ENCODE measurements around the gene PIGO. TPM values are rescaled to one million over a fixed set of nuclear protein-coding genes. Genes with fewer than 3 reads are reported as not detected.

The PIGO gene
- total and polyA plus RNA-seq, 10 of the 15 experiments (the other 5 are each of a cell fraction or from before 2014, with no cell fraction given), result 8.2 to 23.3 (median 18.4) TPM

DNA sequence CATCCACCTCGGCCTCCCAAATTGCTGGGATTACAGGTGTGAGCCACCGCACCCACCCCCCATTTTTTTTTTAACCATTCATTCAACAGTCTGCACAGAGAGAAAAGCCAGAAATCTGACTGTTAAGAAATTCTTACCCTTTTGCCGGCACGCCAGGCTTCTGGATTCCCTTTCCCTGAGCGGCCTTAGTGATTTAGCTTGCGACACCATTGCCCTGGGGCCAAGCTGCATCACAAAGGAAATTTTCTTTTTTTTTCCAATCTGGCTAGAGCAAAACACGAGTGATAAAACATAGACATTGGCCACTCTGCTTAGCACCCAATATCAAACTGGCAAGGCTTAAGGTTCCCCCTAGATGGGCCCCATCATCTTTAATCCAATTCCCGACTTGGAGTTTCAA lies 40.5 kb upstream of the PIGO start:
- intact Hi-C loops (cut with micrococcal nuclease; ENCODE audit: unreplicated experiment) (no loop called here), in situ Hi-C loops (cut with MboI) (no loop called here)
- BruUV-seq (replicated peaks), result no TSS peak
- H3K4me1 ChIP-seq (ENCODE audit: control insufficient read depth, insufficient read depth, low read length), result no peaks in the 10 kb centered on the region
- ATAC-seq (no peak), DNase-seq (ENCODE audit: low read depth, low spot score) (no peak), FAIRE-seq (no peak)
- WGBS (ENCODE audit: insufficient coverage, insufficient replicate concordance, low lambda C conversion rate, missing lambda C conversion rate), result 71% methylated on average over 8 of the region's 8 CpGs
- TF ChIP-seq RELA (IDR thresholded peaks at IDR 0.05; ENCODE audit: borderline replicate concordance, partially characterized antibody), result no peak
- no peak for TF ChIP-seq STAT1 (conservative IDR thresholded peaks at IDR 0.05)
- TF ChIP-seq CREM (IDR thresholded peaks at IDR 0.05; ENCODE audit: low read depth), result no peak
- TF ChIP-seq RAD21 (IDR thresholded peaks at IDR 0.05; ENCODE audit: insufficient read depth, low read depth, low read length), result no peak
- no peak for TF ChIP-seq CBX3 (IDR thresholded peaks at IDR 0.05; ENCODE audit: borderline replicate concordance, low read depth)
- TF ChIP-seq HDAC6 (IDR thresholded peaks at IDR 0.05; ENCODE audit: unreplicated experiment), result no peak
- TF ChIP-seq RBBP5 (conservative IDR thresholded peaks at IDR 0.05), result no peak
- TF ChIP-seq LARP7 (IDR thresholded peaks at IDR 0.05), result no peak
- H3K36me3 ChIP-seq (ENCODE audit: control insufficient read depth in 2 of 2, insufficient read depth in 2 of 2, low read length in 1 of 2), result no peaks in the 10 kb centered on the region
- H3K4me3 ChIP-seq, result no peak overlapping the region
- H3K27ac ChIP-seq (ENCODE audit: control insufficient read depth, insufficient read depth), result no peak overlapping the region
- H2AFZ ChIP-seq (ENCODE audit: control insufficient read depth, low read depth, low read length), result no peak overlapping the region
- no peaks in the 10 kb centered on the region for H3K27me3 ChIP-seq (replicated peaks in 1 of 2; ENCODE audit: control insufficient read depth in 2 of 2, insufficient read depth in 2 of 2, low read length in 1 of 2)
- no peaks in the 10 kb centered on the region for H4K20me1 ChIP-seq (ENCODE audit: control insufficient read depth, insufficient read depth)
- CTCF ChIA-PET, result no interaction called here
- no peak overlapping the region for H3K4me2 ChIP-seq (ENCODE audit: control insufficient read depth, insufficient read depth)
- no peak overlapping the region for H3K9ac ChIP-seq (ENCODE audit: control insufficient read depth, insufficient read depth, low read length)
- POLR2A ChIA-PET, result no interaction called here
- RAD21 ChIA-PET (ENCODE audit: unreplicated experiment), result no interaction called here
- H3K79me2 ChIP-seq (ENCODE audit: control insufficient read depth, insufficient read depth, low read length), result no peaks in the 10 kb centered on the region
- H3K9me3 ChIP-seq (replicated peaks; ENCODE audit: control insufficient read depth, insufficient read depth, low read length), result peaks cover 6% of the 10 kb centered on the region; the same call in 2 of the 3 replicates
- SMC1A ChIA-PET (ENCODE audit: uncharacterized antibody, unreplicated experiment), result no interaction called here

DNA sequence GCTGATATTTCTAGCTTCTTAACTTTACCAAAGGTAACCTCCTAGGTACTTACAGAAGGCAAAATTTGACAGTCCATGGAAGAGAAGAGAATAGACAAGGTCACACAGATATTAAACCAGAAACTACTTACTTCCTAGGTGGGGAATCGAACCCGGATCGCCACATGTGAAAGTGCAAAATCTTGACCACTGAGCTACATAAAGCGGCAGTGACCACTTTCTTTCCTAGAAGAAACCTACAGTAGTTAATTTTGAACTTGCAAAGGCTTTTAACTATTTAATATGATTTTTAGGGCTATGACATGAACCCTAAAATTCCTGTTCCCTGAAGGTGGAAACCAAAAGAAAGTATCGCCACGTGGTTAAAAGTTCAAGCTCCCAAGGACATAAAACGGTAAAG lies 39.6 kb upstream of the PIGO start:
- no peaks in the 10 kb centered on the region for H4K20me1 ChIP-seq (ENCODE audit: control insufficient read depth, insufficient read depth)
- BruUV-seq (replicated peaks), result no TSS peak
- no peaks in the 10 kb centered on the region for H3K36me3 ChIP-seq (ENCODE audit: control insufficient read depth in 2 of 2, insufficient read depth in 2 of 2, low read length in 1 of 2)
- H3K4me1 ChIP-seq (ENCODE audit: control insufficient read depth, insufficient read depth, low read length), result no peaks in the 10 kb centered on the region
- TF ChIP-seq, protein P1, sequence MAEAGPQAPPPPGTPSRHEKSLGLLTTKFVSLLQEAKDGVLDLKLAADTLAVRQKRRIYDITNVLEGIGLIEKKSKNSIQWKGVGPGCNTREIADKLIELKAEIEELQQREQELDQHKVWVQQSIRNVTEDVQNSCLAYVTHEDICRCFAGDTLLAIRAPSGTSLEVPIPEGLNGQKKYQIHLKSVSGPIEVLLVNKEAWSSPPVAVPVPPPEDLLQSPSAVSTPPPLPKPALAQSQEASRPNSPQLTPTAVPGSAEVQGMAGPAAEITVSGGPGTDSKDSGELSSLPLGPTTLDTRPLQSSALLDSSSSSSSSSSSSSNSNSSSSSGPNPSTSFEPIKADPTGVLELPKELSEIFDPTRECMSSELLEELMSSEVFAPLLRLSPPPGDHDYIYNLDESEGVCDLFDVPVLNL (IDR thresholded peaks at IDR 0.05; ENCODE audit: low read depth, low read length), result no peak
- TF ChIP-seq TCF7 (IDR thresholded peaks at IDR 0.05; ENCODE audit: borderline replicate concordance) (no peak), WRNIP1 (IDR thresholded peaks at IDR 0.05; ENCODE audit: borderline replicate concordance, low read depth, low read length) (no peak), ZNF592 (IDR thresholded peaks at IDR 0.05) (no peak), BHLHE40 (IDR thresholded peaks at IDR 0.05; ENCODE audit: borderline replicate concordance in 1 of 2, low read depth in 2 of 2, low read length in 1 of 2) (no peak)
- WGBS (ENCODE audit: insufficient coverage, insufficient replicate concordance, low lambda C conversion rate, missing lambda C conversion rate), result 43% methylated on average over 7 of the region's 7 CpGs
- H3K79me2 ChIP-seq (ENCODE audit: control insufficient read depth, insufficient read depth, low read length), result no peaks in the 10 kb centered on the region
- no peaks in the 10 kb centered on the region for H3K27me3 ChIP-seq (replicated peaks in 1 of 2; ENCODE audit: control insufficient read depth in 2 of 2, insufficient read depth in 2 of 2, low read length in 1 of 2)
- POLR2A ChIA-PET, result no interaction called here
- SMC1A ChIA-PET (ENCODE audit: uncharacterized antibody, unreplicated experiment), result no interaction called here
- CTCF ChIA-PET, result interaction anchor here (1.2 kb wide), 1 partner anchor 409 kb away, joined by 3 read pairs; no protein-coding TSS in a partner anchor
- H3K4me2 ChIP-seq (ENCODE audit: control insufficient read depth, insufficient read depth), result no peak overlapping the region
- DNase-seq (ENCODE audit: low read depth, low spot score) (no peak), ATAC-seq (no peak), FAIRE-seq (no peak)
- intact Hi-C loops (cut with micrococcal nuclease; ENCODE audit: unreplicated experiment) (no loop called here), in situ Hi-C loops (cut with MboI) (no loop called here)
- no peak overlapping the region for H2AFZ ChIP-seq (ENCODE audit: control insufficient read depth, low read depth, low read length)
- H3K4me3 ChIP-seq, result no peak overlapping the region
- H3K9me3 ChIP-seq (replicated peaks; ENCODE audit: control insufficient read depth, insufficient read depth, low read length), result no peaks in the 10 kb centered on the region; the same call in 2 of the 3 replicates
- no peak overlapping the region for H3K27ac ChIP-seq (ENCODE audit: control insufficient read depth, insufficient read depth)
- RAD21 ChIA-PET (ENCODE audit: unreplicated experiment), result no interaction called here
- no peak overlapping the region for H3K9ac ChIP-seq (ENCODE audit: control insufficient read depth, insufficient read depth, low read length)
